ENCODE measurements around the gene VPS26B. TPM values are rescaled to one million over a fixed set of nuclear protein-coding genes. Genes with fewer than 3 reads are reported as not detected.

The VPS26B gene
- total RNA-seq, 1 donor from 2014 or later: 46.6 TPM

- no peaks in the 10 kb centered on the region for H3K36me3 Mint-ChIP-seq (ENCODE audit: low read depth, unreplicated experiment)
- H3K79me2 ChIP-seq (ENCODE audit: insufficient read depth, low read length): no peaks in the 10 kb centered on the region
- no peak overlapping the region for H3K4me3 ChIP-seq (ENCODE audit: insufficient read depth, low read depth, low read length)
- no peaks in the 10 kb centered on the region for H3K36me3 ChIP-seq (ENCODE audit: insufficient read depth, low read length)
- H3K9me3 ChIP-seq (ENCODE audit: insufficient read depth, low read depth, low read length): no peaks in the 10 kb centered on the region
- no peaks in the 10 kb centered on the region for H3K4me1 Mint-ChIP-seq (ENCODE audit: low read depth, unreplicated experiment)
- no peak overlapping the region for H3K27ac Mint-ChIP-seq (ENCODE audit: unreplicated experiment)
- no peak overlapping the region for H3K4me2 ChIP-seq (ENCODE audit: low read length)
- H4K20me1 ChIP-seq (ENCODE audit: insufficient read depth, low read length): no peaks in the 10 kb centered on the region
- DNase-seq (ENCODE audit: low read depth): no peak
- H3K9ac ChIP-seq (ENCODE audit: low read length): no peak overlapping the region
- no peaks in the 10 kb centered on the region for H3K4me1 ChIP-seq (ENCODE audit: insufficient read depth, low read length)
- H3K27ac ChIP-seq (ENCODE audit: low read depth, low read length): no peak overlapping the region
- H3K27me3 ChIP-seq (ENCODE audit: insufficient read depth, low read length): peaks cover 2% of the 10 kb centered on the region
- peaks cover 20% of the 10 kb centered on the region for H3K27me3 Mint-ChIP-seq (ENCODE audit: low read depth, unreplicated experiment)
- no peak for TF ChIP-seq CTCF (IDR thresholded peaks at IDR 0.05; ENCODE audit: insufficient read depth, low read depth, low read length)
- no peak for TF ChIP-seq EZH2 (IDR thresholded peaks at IDR 0.05; ENCODE audit: insufficient read depth, low read length)
- no peak for FAIRE-seq
- H3K9me3 Mint-ChIP-seq (ENCODE audit: unreplicated experiment): peaks cover 2% of the 10 kb centered on the region
- no peak overlapping the region for H3K4me3 Mint-ChIP-seq (ENCODE audit: unreplicated experiment)
- H2AFZ ChIP-seq (ENCODE audit: low read depth, low read length): no peak overlapping the region
These were observed 64.0 kb downstream of the VPS26B start for GRCh38 chr11:134288486-134288885.

DNA sequence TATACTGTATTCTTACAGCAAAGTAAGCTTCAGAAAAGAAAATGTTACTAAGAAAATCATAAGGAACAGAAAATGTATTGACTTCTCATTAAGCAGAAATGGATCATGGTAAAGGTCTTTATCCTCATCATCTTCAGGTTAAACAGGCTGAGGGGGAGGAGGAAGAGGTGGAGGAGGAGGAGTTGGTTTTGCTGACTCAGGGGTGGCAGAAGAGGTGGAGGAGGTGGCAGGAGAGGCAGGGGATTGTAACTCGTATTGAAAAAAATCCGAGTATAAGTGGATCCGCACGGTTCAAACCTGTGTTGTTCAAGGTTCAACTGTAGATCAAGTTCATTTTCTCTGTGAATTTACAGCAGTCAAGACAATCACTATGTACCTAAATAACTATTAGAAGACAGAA, 64.7 kb downstream of the VPS26B start:
- no peak overlapping the region for H3K4me3 ChIP-seq (ENCODE audit: insufficient read depth, low read depth, low read length)
- H3K27ac ChIP-seq (ENCODE audit: low read depth, low read length): no peak overlapping the region
- H3K4me3 Mint-ChIP-seq (ENCODE audit: unreplicated experiment): no peak overlapping the region
- TF ChIP-seq CTCF (IDR thresholded peaks at IDR 0.05; ENCODE audit: insufficient read depth, low read depth, low read length) (no peak), EZH2 (IDR thresholded peaks at IDR 0.05; ENCODE audit: insufficient read depth, low read length) (no peak)
- no peaks in the 10 kb centered on the region for H3K9me3 ChIP-seq (ENCODE audit: insufficient read depth, low read depth, low read length)
- H3K9me3 Mint-ChIP-seq (ENCODE audit: unreplicated experiment): peaks cover 2% of the 10 kb centered on the region
- no peaks in the 10 kb centered on the region for H3K4me1 Mint-ChIP-seq (ENCODE audit: low read depth, unreplicated experiment)
- H3K4me1 ChIP-seq (ENCODE audit: insufficient read depth, low read length): no peaks in the 10 kb centered on the region
- no peak for FAIRE-seq
- H2AFZ ChIP-seq (ENCODE audit: low read depth, low read length): no peak overlapping the region
- DNase-seq (ENCODE audit: low read depth): no peak
- H3K4me2 ChIP-seq (ENCODE audit: low read length): no peak overlapping the region
- peaks cover 2% of the 10 kb centered on the region for H3K27me3 ChIP-seq (ENCODE audit: insufficient read depth, low read length)
- H3K36me3 Mint-ChIP-seq (ENCODE audit: low read depth, unreplicated experiment): no peaks in the 10 kb centered on the region
- H3K36me3 ChIP-seq (ENCODE audit: insufficient read depth, low read length): no peaks in the 10 kb centered on the region
- H3K9ac ChIP-seq (ENCODE audit: low read length): no peak overlapping the region
- H4K20me1 ChIP-seq (ENCODE audit: insufficient read depth, low read length): no peaks in the 10 kb centered on the region
- H3K27me3 Mint-ChIP-seq (ENCODE audit: low read depth, unreplicated experiment): peaks cover 17% of the 10 kb centered on the region
- H3K79me2 ChIP-seq (ENCODE audit: insufficient read depth, low read length): no peaks in the 10 kb centered on the region
- peak overlapping the region; percentile 21 for H3K27ac Mint-ChIP-seq (ENCODE audit: unreplicated experiment)

DNA sequence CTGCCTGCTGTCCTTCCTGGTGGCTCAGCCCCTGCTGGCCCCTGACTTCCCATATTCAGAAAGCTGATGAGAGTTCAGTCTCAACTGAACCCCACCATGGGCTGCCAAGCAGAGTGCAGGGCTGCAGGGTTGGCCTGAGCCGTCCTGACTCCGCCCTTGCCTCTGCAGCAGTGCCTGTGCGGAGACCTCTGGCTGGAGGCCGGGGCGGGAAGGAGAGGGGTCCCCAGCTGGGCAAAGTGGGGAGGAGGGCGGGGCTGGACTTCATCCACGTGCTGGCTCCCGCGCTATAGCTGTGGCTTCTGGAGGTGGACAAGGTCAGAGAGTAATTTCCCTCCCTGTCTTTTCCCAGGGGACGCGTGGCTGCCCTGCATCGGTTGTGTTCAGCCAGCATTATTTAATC, 65.3 kb downstream of the VPS26B start:
- no peaks in the 10 kb centered on the region for H3K9me3 ChIP-seq (ENCODE audit: insufficient read depth, low read depth, low read length)
- Mint-ChIP-seq H3K4me3 (ENCODE audit: unreplicated experiment) (no peak overlapping the region), H3K9me3 (ENCODE audit: unreplicated experiment) (peaks cover 2% of the 10 kb centered on the region), H3K36me3 (ENCODE audit: low read depth, unreplicated experiment) (no peaks in the 10 kb centered on the region), H3K27ac (ENCODE audit: unreplicated experiment) (no peak overlapping the region), H3K4me1 (ENCODE audit: low read depth, unreplicated experiment) (no peaks in the 10 kb centered on the region), H3K27me3 (ENCODE audit: low read depth, unreplicated experiment) (peaks cover 19% of the 10 kb centered on the region)
- no peaks in the 10 kb centered on the region for H3K4me1 ChIP-seq (ENCODE audit: insufficient read depth, low read length)
- no peaks in the 10 kb centered on the region for H3K79me2 ChIP-seq (ENCODE audit: insufficient read depth, low read length)
- H3K4me3 ChIP-seq (ENCODE audit: insufficient read depth, low read depth, low read length): no peak overlapping the region
- no peak overlapping the region for H3K4me2 ChIP-seq (ENCODE audit: low read length)
- FAIRE-seq (no peak), DNase-seq (ENCODE audit: low read depth) (no peak)
- H2AFZ ChIP-seq (ENCODE audit: low read depth, low read length): no peak overlapping the region
- no peaks in the 10 kb centered on the region for H3K36me3 ChIP-seq (ENCODE audit: insufficient read depth, low read length)
- H4K20me1 ChIP-seq (ENCODE audit: insufficient read depth, low read length): no peaks in the 10 kb centered on the region
- no peak overlapping the region for H3K9ac ChIP-seq (ENCODE audit: low read length)
- no peak overlapping the region for H3K27ac ChIP-seq (ENCODE audit: low read depth, low read length)
- H3K27me3 ChIP-seq (ENCODE audit: insufficient read depth, low read length): peaks cover 2% of the 10 kb centered on the region
- TF ChIP-seq CTCF (IDR thresholded peaks at IDR 0.05; ENCODE audit: insufficient read depth, low read depth, low read length) (no peak), EZH2 (IDR thresholded peaks at IDR 0.05; ENCODE audit: insufficient read depth, low read length) (no peak)
